MM.1S (cell line): Measurements from ENCODE around the gene GRAMD1A.

ENCODE experiments used
- DNase-seq: peaks from one replicate; pipeline ENCODE4 v3.0.0-alpha.2; 2015
- H2AFZ ChIP-seq: fragments of 300-600 bp; sonication (generic); 2 replicates; pipeline ENCODE4 v1.6.0; 2016; ENCODE audit warnings: antibody characterized with exemption, low read length
- H3F3A ChIP-seq: fragments of 300-600 bp; sonication (generic); 2 replicates; pipeline ENCODE4 v1.6.1; 2016; ENCODE audit warnings: mild to moderate bottlenecking, antibody characterized with exemption, low read length, moderate library complexity, mixed read lengths; ENCODE audit not compliant: insufficient read depth
- H3K27ac ChIP-seq: fragments of 300-600 bp; sonication (generic); 2 replicates; pipeline ENCODE4 v1.5.1; 2016; ENCODE audit warnings: mild to moderate bottlenecking, low read length
- H3K27me3 ChIP-seq: fragments of 300-600 bp; sonication (generic); replicated peaks from 2 replicates; pipeline ENCODE4 v1.6.0; 2016; ENCODE audit warnings: low read length; ENCODE audit not compliant: insufficient read depth
- H3K36me3 ChIP-seq: fragments of 300-600 bp; sonication (generic); replicated peaks from 2 replicates; pipeline ENCODE4 v1.6.1; 2016; ENCODE audit warnings: mild to moderate bottlenecking, low read length, mixed read lengths; ENCODE audit not compliant: insufficient read depth
- H3K4me1 ChIP-seq: fragments of 300-600 bp; sonication (generic); 2 replicates; pipeline ENCODE4 v1.6.1; 2016; ENCODE audit warnings: low read length, mixed read lengths
- H3K4me2 ChIP-seq: fragments of 300-600 bp; sonication (generic); 2 replicates; pipeline ENCODE4 v1.6.0; 2016; ENCODE audit warnings: low read depth, low read length
- H3K4me3 ChIP-seq: fragments of 300-600 bp; sonication (generic); 2 replicates; pipeline ENCODE4 v1.5.1; 2016; ENCODE audit warnings: low read length, mixed read lengths
- H3K79me2 ChIP-seq: fragments of 300-600 bp; sonication (generic); 2 replicates; pipeline ENCODE4 v1.6.1; 2016; ENCODE audit warnings: mixed run types, low read length, mixed read lengths
- H3K9ac ChIP-seq: fragments of 300-600 bp; sonication (generic); 2 replicates; pipeline ENCODE4 v1.6.1; 2016; ENCODE audit warnings: low read length, mixed read lengths
- H3K9me2 ChIP-seq: fragments of 300-600 bp; sonication (generic); replicated peaks from 2 replicates; pipeline ENCODE4 v1.6.1; 2016; ENCODE audit warnings: mild to moderate bottlenecking, low read length, mixed read lengths; ENCODE audit not compliant: insufficient read depth
- H3K9me3 ChIP-seq: fragments of 300-600 bp; sonication (generic); replicated peaks from 2 replicates; pipeline ENCODE4 v1.6.1; 2016; ENCODE audit warnings: mild to moderate bottlenecking, low read length, mixed read lengths; ENCODE audit not compliant: insufficient read depth
- H4K20me1 ChIP-seq: fragments of 300-600 bp; sonication (generic); 2 replicates; pipeline ENCODE4 v1.6.1; 2016; ENCODE audit warnings: mild to moderate bottlenecking, low read length, moderate library complexity, mixed read lengths; ENCODE audit not compliant: insufficient read depth
- EZH2 ChIP-seq: fragments of 300-600 bp; sonication (generic); optimal IDR thresholded peaks from 2 replicates; pipeline ENCODE3; 2017; ENCODE audit warnings: low read depth, mild to moderate bottlenecking, antibody characterized with exemption, low read length, mixed read lengths
- EZH2phosphoT487 ChIP-seq: fragments of 300-600 bp; sonication (generic); IDR thresholded peaks from 2 replicates; pipeline ENCODE4 v1.6.1; 2018; ENCODE audit warnings: antibody characterized with exemption, low read length
- TF ChIP-seq, protein P1 (sequence below): fragments of 300-600 bp; sonication (generic); IDR thresholded peaks from 2 replicates; pipeline ENCODE4 v1.5.1; 2016; ENCODE audit warnings: antibody characterized with exemption, low read length, mixed read lengths

GRAMD1A gene

DNA sequence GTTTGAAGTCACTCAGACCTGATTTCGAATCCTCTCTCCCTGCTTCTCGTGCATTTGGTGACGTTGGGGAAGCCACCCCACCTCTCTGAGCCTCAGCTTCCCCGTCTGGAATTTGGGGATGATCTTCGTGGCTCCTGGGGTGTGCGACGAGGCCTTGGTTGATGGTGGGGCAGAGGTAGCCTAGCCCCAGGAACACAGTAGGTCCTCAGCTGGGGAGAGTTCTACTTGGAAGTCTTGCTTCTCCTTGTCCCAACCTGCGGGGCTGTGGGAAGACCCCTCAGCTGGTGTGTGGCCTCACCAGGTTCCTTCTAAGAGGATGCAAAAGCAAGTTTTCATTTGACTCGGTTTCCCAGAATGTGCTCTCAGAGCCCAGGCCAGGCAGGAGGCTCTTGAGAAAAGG lies 54.5 kb downstream of the GRAMD1A start:
- no peaks in the 10 kb centered on the region for H3K36me3 ChIP-seq
- no peaks in the 10 kb centered on the region for H3F3A ChIP-seq
- H3K9me3 ChIP-seq, result no peaks in the 10 kb centered on the region
- no peak overlapping the region for H3K4me3 ChIP-seq
- H2AFZ ChIP-seq, result no peak overlapping the region
- no peaks in the 10 kb centered on the region for H3K79me2 ChIP-seq
- H3K9ac ChIP-seq, result no peak overlapping the region
- H3K27ac ChIP-seq, result no peak overlapping the region
- no peaks in the 10 kb centered on the region for H3K9me2 ChIP-seq
- no peaks in the 10 kb centered on the region for H4K20me1 ChIP-seq
- H3K4me1 ChIP-seq, result no peaks in the 10 kb centered on the region
- DNase-seq, result no peak
- peaks cover 60% of the 10 kb centered on the region for H3K27me3 ChIP-seq
- TF ChIP-seq EZH2phosphoT487, result no peak
- H3K4me2 ChIP-seq, result no peak overlapping the region

GRCh38 chr19:35055715-35056179 lies 55.6 kb downstream of the GRAMD1A start:
- H3K79me2 ChIP-seq, result no peaks in the 10 kb centered on the region
- H3K9me2 ChIP-seq, result no peaks in the 10 kb centered on the region
- H4K20me1 ChIP-seq, result no peaks in the 10 kb centered on the region
- no peak overlapping the region for H3K27ac ChIP-seq
- no peak overlapping the region for H3K4me2 ChIP-seq
- H3K4me1 ChIP-seq, result no peaks in the 10 kb centered on the region
- no peaks in the 10 kb centered on the region for H3F3A ChIP-seq
- no peaks in the 10 kb centered on the region for H3K36me3 ChIP-seq
- H3K9ac ChIP-seq, result no peak overlapping the region
- H3K4me3 ChIP-seq, result no peak overlapping the region
- DNase-seq, result peak; percentile 28
- peaks cover 58% of the 10 kb centered on the region for H3K27me3 ChIP-seq
- H2AFZ ChIP-seq, result no peak overlapping the region
- no peaks in the 10 kb centered on the region for H3K9me3 ChIP-seq
- no peak for TF ChIP-seq EZH2phosphoT487
- TF ChIP-seq, protein P1, sequence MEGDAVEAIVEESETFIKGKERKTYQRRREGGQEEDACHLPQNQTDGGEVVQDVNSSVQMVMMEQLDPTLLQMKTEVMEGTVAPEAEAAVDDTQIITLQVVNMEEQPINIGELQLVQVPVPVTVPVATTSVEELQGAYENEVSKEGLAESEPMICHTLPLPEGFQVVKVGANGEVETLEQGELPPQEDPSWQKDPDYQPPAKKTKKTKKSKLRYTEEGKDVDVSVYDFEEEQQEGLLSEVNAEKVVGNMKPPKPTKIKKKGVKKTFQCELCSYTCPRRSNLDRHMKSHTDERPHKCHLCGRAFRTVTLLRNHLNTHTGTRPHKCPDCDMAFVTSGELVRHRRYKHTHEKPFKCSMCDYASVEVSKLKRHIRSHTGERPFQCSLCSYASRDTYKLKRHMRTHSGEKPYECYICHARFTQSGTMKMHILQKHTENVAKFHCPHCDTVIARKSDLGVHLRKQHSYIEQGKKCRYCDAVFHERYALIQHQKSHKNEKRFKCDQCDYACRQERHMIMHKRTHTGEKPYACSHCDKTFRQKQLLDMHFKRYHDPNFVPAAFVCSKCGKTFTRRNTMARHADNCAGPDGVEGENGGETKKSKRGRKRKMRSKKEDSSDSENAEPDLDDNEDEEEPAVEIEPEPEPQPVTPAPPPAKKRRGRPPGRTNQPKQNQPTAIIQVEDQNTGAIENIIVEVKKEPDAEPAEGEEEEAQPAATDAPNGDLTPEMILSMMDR, result peak; percentile 47

DNA sequence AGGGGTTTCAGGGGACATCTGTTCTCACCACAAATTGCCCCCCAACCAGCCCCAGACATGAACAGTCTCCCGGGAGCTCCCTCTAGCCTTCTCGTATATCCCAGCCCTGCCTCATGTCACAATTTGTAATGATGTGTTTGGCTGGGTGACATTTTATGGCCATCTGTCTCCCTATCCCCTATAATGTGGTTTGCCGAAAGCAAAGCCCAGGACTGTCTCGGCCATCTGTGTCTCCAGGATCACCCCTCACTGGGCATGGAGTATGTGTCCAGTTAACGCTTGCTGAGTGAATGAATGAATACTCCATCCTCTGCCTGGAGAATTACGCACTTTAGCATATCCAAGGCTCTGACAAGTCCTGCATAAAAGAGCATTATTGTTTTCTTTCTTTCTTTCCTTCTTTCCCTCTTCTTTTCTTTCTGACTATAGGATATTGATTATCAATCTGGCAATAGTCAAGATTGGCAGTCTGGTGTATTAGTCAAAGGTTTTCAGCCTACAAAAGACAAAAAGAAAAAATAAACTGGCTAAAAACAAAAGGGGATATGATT lies 56.5 kb downstream of the GRAMD1A start:
- no peak overlapping the region for H3K4me2 ChIP-seq
- H3K9me3 ChIP-seq, result no peaks in the 10 kb centered on the region
- DNase-seq, result no peak
- TF ChIP-seq EZH2phosphoT487, result no peak
- TF ChIP-seq EZH2, result no peak
- TF ChIP-seq, protein P1, result no peak
- no peaks in the 10 kb centered on the region for H3K79me2 ChIP-seq
- H3K27ac ChIP-seq, result no peak overlapping the region
- no peaks in the 10 kb centered on the region for H3F3A ChIP-seq
- no peak overlapping the region for H3K4me3 ChIP-seq
- no peaks in the 10 kb centered on the region for H3K4me1 ChIP-seq
- H3K27me3 ChIP-seq, result peaks cover 58% of the 10 kb centered on the region
- no peaks in the 10 kb centered on the region for H3K9me2 ChIP-seq
- H2AFZ ChIP-seq, result no peak overlapping the region
- no peaks in the 10 kb centered on the region for H4K20me1 ChIP-seq
- H3K9ac ChIP-seq, result no peak overlapping the region
- H3K36me3 ChIP-seq, result no peaks in the 10 kb centered on the region

DNA sequence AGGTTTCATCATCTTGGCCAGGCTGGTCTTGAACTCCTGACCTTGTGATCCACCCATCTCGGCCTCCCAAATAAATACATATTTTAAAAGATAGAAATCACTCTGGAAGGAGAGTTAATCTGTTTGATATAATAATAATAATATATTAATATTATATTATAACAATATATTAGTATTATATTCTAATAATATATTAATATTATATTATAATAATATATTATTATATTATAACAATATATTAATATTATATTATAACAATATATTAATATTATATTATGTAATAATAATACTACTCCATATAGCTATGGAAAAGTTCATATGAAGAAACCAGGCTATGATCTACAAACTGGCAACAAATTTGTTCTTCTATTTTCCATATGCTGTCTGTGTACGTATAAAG lies 58.2 kb downstream of the GRAMD1A start:
- H4K20me1 ChIP-seq, result no peaks in the 10 kb centered on the region
- no peaks in the 10 kb centered on the region for H3K9me2 ChIP-seq
- H2AFZ ChIP-seq, result no peak overlapping the region
- no peak overlapping the region for H3K4me3 ChIP-seq
- peaks cover 53% of the 10 kb centered on the region for H3K27me3 ChIP-seq
- H3K79me2 ChIP-seq, result no peaks in the 10 kb centered on the region
- no peaks in the 10 kb centered on the region for H3K4me1 ChIP-seq
- no peak overlapping the region for H3K4me2 ChIP-seq
- H3K36me3 ChIP-seq, result no peaks in the 10 kb centered on the region
- DNase-seq, result no peak
- no peaks in the 10 kb centered on the region for H3K9me3 ChIP-seq
- H3F3A ChIP-seq, result no peaks in the 10 kb centered on the region
- TF ChIP-seq EZH2, result no peak
- TF ChIP-seq, protein P1, result no peak
- H3K27ac ChIP-seq, result no peak overlapping the region
- H3K9ac ChIP-seq, result no peak overlapping the region
